Neural cell (in vitro differentiated cells): ENCODE data around the gene PADI3. TPM values are rescaled to one million over a fixed set of nuclear protein-coding genes. Genes with fewer than 3 reads are reported as not detected.

ENCODE experiments used
- H2AFZ ChIP-seq: fragments of 200-600, 300-800 bp; sonication (generic), shearing (Covaris generic); 2 replicates; pipeline ENCODE4 v1.6.0; 2014; ENCODE audit warnings: low read depth, mild to moderate bottlenecking, antibody characterized with exemption, low read length, moderate library complexity
- H3F3A ChIP-seq: fragments of 200-600 bp; shearing (Covaris generic); 2 replicates; pipeline ENCODE4 v1.6.1; 2016; ENCODE audit warnings: mild to moderate bottlenecking, moderate library complexity, mixed read lengths, antibody characterized with exemption, low read length; ENCODE audit not compliant: insufficient read depth, poor library complexity, severe bottlenecking
- H3K27ac ChIP-seq: fragments of 200-600, 300-800 bp; sonication (generic), shearing (Covaris generic); 2 replicates; pipeline ENCODE4 v1.5.1; 2014; ENCODE audit warnings: mild to moderate bottlenecking, low read length, moderate library complexity
- H3K27me3 ChIP-seq: fragments of 300-800, 200-600 bp; sonication (generic), shearing (Covaris generic); 2 replicates; pipeline ENCODE4 v1.6.0; 2014; ENCODE audit warnings: mild to moderate bottlenecking, low read depth, low read length, moderate library complexity; ENCODE audit not compliant: insufficient read depth
- H3K36me3 ChIP-seq: fragments of 300-800, 200-600 bp; sonication (generic), shearing (Covaris generic); 2 replicates; pipeline ENCODE4 v1.5.1; 2014; ENCODE audit warnings: mild to moderate bottlenecking, antibody characterized with exemption, low read length, moderate library complexity; ENCODE audit not compliant: insufficient read depth
- H3K4me2 ChIP-seq: fragments of 300-800, 200-600 bp; sonication (generic), shearing (Covaris generic); 2 replicates; pipeline ENCODE4 v1.6.0; 2014; ENCODE audit warnings: mild to moderate bottlenecking, low read length
- H3K4me3 ChIP-seq: fragments of 300-800, 200-600 bp; sonication (generic), shearing (Covaris generic); 2 replicates; pipeline ENCODE4 v1.5.1; 2014; ENCODE audit warnings: mild to moderate bottlenecking, low read length, moderate library complexity
- H3K79me2 ChIP-seq: fragments of 200-600 bp; shearing (Covaris generic); replicated peaks from 2 replicates; pipeline ENCODE4 v1.6.0; 2014; ENCODE audit warnings: mild to moderate bottlenecking, low read length, moderate library complexity; ENCODE audit not compliant: insufficient read depth
- H3K9ac ChIP-seq: fragments of 300-800, 200-600 bp; sonication (generic), shearing (Covaris generic); 2 replicates; pipeline ENCODE4 v1.6.1; 2016; ENCODE audit warnings: mild to moderate bottlenecking, low read length, mixed read lengths
- H3K9me2 ChIP-seq: fragments of 200-600 bp; shearing (Covaris generic); 2 replicates; pipeline ENCODE4 v1.6.1; 2016; ENCODE audit warnings: mild to moderate bottlenecking, low read length, mixed read lengths; ENCODE audit not compliant: insufficient read depth
- H3K9me3 ChIP-seq: fragments of 200-600, 300-800 bp; sonication (generic), shearing (Covaris generic); 2 replicates; pipeline ENCODE4 v1.6.1; 2016; ENCODE audit warnings: mild to moderate bottlenecking, mixed run types, low read length, moderate library complexity, mixed read lengths
- H4K20me1 ChIP-seq: fragments of 200-600 bp; shearing (Covaris generic); 2 replicates; pipeline ENCODE4 v1.6.1; 2016; ENCODE audit warnings: mild to moderate bottlenecking, mixed run types; ENCODE audit not compliant: insufficient read depth
- CTCF ChIP-seq: fragments of 450-650 bp; IDR thresholded peaks from 2 replicates; pipeline ENCODE4 v1.5.1; 2014; ENCODE audit warnings: antibody characterized with exemption, mild to moderate bottlenecking, moderate library complexity; ENCODE audit not compliant: poor library complexity, severe bottlenecking
- EP300 ChIP-seq: fragments of 450-650 bp; conservative IDR thresholded peaks from 2 replicates; pipeline ENCODE4 v1.6.1; 2014; ENCODE audit warnings: antibody characterized with exemption, mild to moderate bottlenecking, moderate library complexity; ENCODE audit not compliant: poor library complexity, severe bottlenecking
- EZH2 ChIP-seq: fragments of 200-600, 300-800 bp; shearing (Covaris generic), sonication (generic); IDR thresholded peaks from 2 replicates; pipeline ENCODE4 v1.6.1; 2014; ENCODE audit warnings: antibody characterized with exemption, low read length, borderline replicate concordance, mild to moderate bottlenecking; ENCODE audit not compliant: insufficient read depth, poor library complexity, severe bottlenecking
- MXI1 ChIP-seq: fragments of 450-650 bp; conservative IDR thresholded peaks from 2 replicates; pipeline ENCODE4 v1.6.1; 2014; ENCODE audit warnings: antibody characterized with exemption, mild to moderate bottlenecking; ENCODE audit not compliant: poor library complexity, severe bottlenecking
- POLR2AphosphoS5 ChIP-seq: IDR thresholded peaks from 2 replicates; pipeline ENCODE4 v1.6.1; 2012
- RAD21 ChIP-seq: fragments of 450-650 bp; conservative IDR thresholded peaks from 2 replicates; pipeline ENCODE4 v1.6.1; 2014; ENCODE audit warnings: antibody characterized with exemption, mild to moderate bottlenecking, moderate library complexity
- REST ChIP-seq: IDR thresholded peaks from 2 replicates; pipeline ENCODE4 v1.6.1; 2012; ENCODE audit warnings: borderline replicate concordance
- SMC3 ChIP-seq: fragments of 450-650 bp; conservative IDR thresholded peaks from 2 replicates; pipeline ENCODE4 v1.6.1; 2014; ENCODE audit warnings: antibody characterized with exemption, mild to moderate bottlenecking, moderate library complexity; ENCODE audit not compliant: poor library complexity
- TAF1 ChIP-seq: IDR thresholded peaks from 2 replicates; pipeline ENCODE4 v1.6.1; 2012; ENCODE audit warnings: low read depth
- polyA plus RNA-seq: library from polyadenylated mRNA; depleted of rRNA; stranded (reverse); fragments of >200 nt; gene quantifications from 2 replicates; pipeline ENCODE4 v1.2.3, GENCODE V29; 2014

PADI3 gene
- polyA plus RNA-seq, 1 donor from 2014 or later = not detected

GRCh38 chr1:17218939-17219338 lies 30.0 kb upstream of the PADI3 start:
- Histone ChIP-seq H3K36me3 (no peaks in the 10 kb centered on the region), H2AFZ (no peak overlapping the region), H3K9me2 (no peaks in the 10 kb centered on the region), H3K27me3 (no peaks in the 10 kb centered on the region), H3K4me3 (no peak overlapping the region), H3F3A (no peaks in the 10 kb centered on the region), H3K79me2 (no peaks in the 10 kb centered on the region), H3K27ac (no peak overlapping the region), H3K9ac (no peak overlapping the region), H3K4me2 (no peak overlapping the region), H4K20me1 (no peaks in the 10 kb centered on the region), H3K9me3 (no peaks in the 10 kb centered on the region)
- TF ChIP-seq EP300 = no peak

GRCh38 chr1:17220287-17220686 lies 28.6 kb upstream of the PADI3 start:
- Histone ChIP-seq H3K27me3 (no peaks in the 10 kb centered on the region), H3F3A (no peaks in the 10 kb centered on the region), H3K9ac (no peak overlapping the region), H2AFZ (no peak overlapping the region), H3K9me2 (no peaks in the 10 kb centered on the region), H4K20me1 (no peaks in the 10 kb centered on the region), H3K4me2 (no peak overlapping the region), H3K79me2 (no peaks in the 10 kb centered on the region), H3K9me3 (no peaks in the 10 kb centered on the region), H3K36me3 (no peaks in the 10 kb centered on the region), H3K4me3 (no peak overlapping the region), H3K27ac (no peak overlapping the region)
- TF ChIP-seq SMC3 (no peak), RAD21 (no peak), MXI1 (no peak), POLR2AphosphoS5 (no peak), TAF1 (no peak), REST (no peak), EZH2 (no peak), CTCF (no peak), EP300 (no peak)

GRCh38 chr1:17222557-17222956 lies 26.3 kb upstream of the PADI3 start:
- Histone ChIP-seq H3K4me3 (no peak overlapping the region), H3K36me3 (no peaks in the 10 kb centered on the region), H3K79me2 (no peaks in the 10 kb centered on the region), H3K9ac (no peak overlapping the region), H3K4me2 (no peak overlapping the region), H3K9me3 (no peaks in the 10 kb centered on the region), H3K27ac (no peak overlapping the region), H2AFZ (no peak overlapping the region), H4K20me1 (no peaks in the 10 kb centered on the region), H3K27me3 (no peaks in the 10 kb centered on the region), H3F3A (no peaks in the 10 kb centered on the region), H3K9me2 (no peaks in the 10 kb centered on the region)
- no peak for TF ChIP-seq EZH2
- no peak for TF ChIP-seq MXI1
- TF ChIP-seq TAF1 = no peak
- TF ChIP-seq POLR2AphosphoS5 = no peak
- TF ChIP-seq CTCF = no peak
- TF ChIP-seq SMC3 = no peak
- no peak for TF ChIP-seq RAD21
- no peak for TF ChIP-seq EP300
- TF ChIP-seq REST = no peak
